NB4 (cell line): Measurements from ENCODE around the gene RCE1.

Experiments
- MYC ChIP-seq: IDR thresholded peaks from 2 replicates; pipeline ENCODE4 v1.6.1; 2011; ENCODE audit warnings: low read depth, low read length
- POLR2A ChIP-seq: IDR thresholded peaks from 2 replicates; pipeline ENCODE4 v1.6.1; 2011; ENCODE audit warnings: mild to moderate bottlenecking; ENCODE audit not compliant: insufficient read length; ENCODE audit errors: extremely low read depth
- TF ChIP-seq, protein P1 (sequence below): IDR thresholded peaks from one replicate; pipeline ENCODE4 v1.5.1; 2012; ENCODE audit warnings: low read depth, low read length

DNA sequence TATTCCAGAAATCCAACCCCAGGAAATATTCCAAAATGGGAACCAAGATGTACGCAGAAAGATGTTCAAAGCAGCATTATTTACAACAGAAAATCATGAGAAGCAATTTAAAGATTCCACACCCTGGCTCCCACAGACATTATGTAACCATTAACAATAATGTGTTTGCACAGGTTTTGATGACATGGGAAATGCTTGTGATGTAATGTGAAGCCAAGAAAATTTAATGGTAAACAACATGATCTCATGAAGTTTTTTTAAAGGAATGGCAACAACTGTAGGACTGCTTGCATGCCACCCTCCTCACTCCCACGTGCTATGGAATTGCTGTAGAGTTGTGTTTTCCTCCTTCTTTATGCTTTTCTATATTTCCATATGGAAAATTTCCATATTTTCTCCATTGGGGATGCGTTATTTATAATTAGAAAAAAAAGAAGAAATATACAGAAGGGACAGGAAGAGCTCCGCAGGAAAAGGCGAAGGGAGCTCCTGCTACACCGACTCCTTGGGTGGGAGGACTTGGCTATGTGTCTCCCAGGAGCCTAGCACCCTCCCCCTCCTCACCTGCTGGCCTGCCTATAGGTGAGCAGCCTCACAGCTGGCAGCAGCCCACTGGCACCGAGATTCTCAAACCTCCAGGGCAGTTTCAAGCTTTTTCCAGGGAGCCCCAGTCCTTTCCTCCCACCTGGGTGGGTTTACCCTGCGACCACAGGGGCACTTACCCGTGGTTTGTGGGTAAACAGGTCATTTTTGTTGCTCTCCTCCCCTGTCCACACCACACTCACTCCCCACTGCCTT is 34.5 kb downstream of the RCE1 start:
- TF ChIP-seq, protein P1, sequence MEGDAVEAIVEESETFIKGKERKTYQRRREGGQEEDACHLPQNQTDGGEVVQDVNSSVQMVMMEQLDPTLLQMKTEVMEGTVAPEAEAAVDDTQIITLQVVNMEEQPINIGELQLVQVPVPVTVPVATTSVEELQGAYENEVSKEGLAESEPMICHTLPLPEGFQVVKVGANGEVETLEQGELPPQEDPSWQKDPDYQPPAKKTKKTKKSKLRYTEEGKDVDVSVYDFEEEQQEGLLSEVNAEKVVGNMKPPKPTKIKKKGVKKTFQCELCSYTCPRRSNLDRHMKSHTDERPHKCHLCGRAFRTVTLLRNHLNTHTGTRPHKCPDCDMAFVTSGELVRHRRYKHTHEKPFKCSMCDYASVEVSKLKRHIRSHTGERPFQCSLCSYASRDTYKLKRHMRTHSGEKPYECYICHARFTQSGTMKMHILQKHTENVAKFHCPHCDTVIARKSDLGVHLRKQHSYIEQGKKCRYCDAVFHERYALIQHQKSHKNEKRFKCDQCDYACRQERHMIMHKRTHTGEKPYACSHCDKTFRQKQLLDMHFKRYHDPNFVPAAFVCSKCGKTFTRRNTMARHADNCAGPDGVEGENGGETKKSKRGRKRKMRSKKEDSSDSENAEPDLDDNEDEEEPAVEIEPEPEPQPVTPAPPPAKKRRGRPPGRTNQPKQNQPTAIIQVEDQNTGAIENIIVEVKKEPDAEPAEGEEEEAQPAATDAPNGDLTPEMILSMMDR, result no peak
- no peak for TF ChIP-seq MYC
- no peak for TF ChIP-seq POLR2A
